ENCODE results near the gene ARHGAP26.

ARHGAP26 gene

GRCh38 chr5:143239882-143240518, 469.8 kb downstream of the ARHGAP26 start:
- no peaks in the 10 kb centered on the region for H3K9me3 ChIP-seq (ENCODE audit: control insufficient read depth, low read length)
- peaks cover 13% of the 10 kb centered on the region for H3K4me1 ChIP-seq (ENCODE audit: control insufficient read depth, insufficient read depth, low read depth, low read length)
- H2AFZ ChIP-seq (ENCODE audit: low read depth, low read length), result no peak overlapping the region
- H3K14ac ChIP-seq (ENCODE audit: low read length in 2 of 2), result peak overlapping the region in 1 of 2 experiments; percentile 75
- no peaks in the 10 kb centered on the region for H3K27me3 ChIP-seq (ENCODE audit: control insufficient read depth in 1 of 2, insufficient read depth in 1 of 2, low read length in 2 of 2)
- 94% methylated on average over 5 of the region's 5 CpGs for WGBS
- peak overlapping the region; percentile 11 for H2AK5ac ChIP-seq (ENCODE audit: low read length, severe bottlenecking)
- H2BK5ac ChIP-seq (ENCODE audit: low read depth, low read length, poor library complexity, severe bottlenecking), result no peak overlapping the region
- no peak overlapping the region for H4K91ac ChIP-seq (ENCODE audit: low read length)
- peak overlapping the region in 1 of 2 experiments; percentile 59 for H2BK12ac ChIP-seq (ENCODE audit: low read length in 2 of 2)
- no peak overlapping the region for H4K8ac ChIP-seq (ENCODE audit: low read length)
- no peak overlapping the region for H2BK15ac ChIP-seq (ENCODE audit: low read depth, poor library complexity, severe bottlenecking)
- H3K27ac ChIP-seq (ENCODE audit: low read length, poor library complexity, severe bottlenecking), result no peak overlapping the region
- no peak overlapping the region for H2BK120ac ChIP-seq (ENCODE audit: low read depth, low read length)
- H3K4me2 ChIP-seq (ENCODE audit: low read length, poor library complexity, severe bottlenecking), result no peak overlapping the region
- peak; percentile 71 for DNase-seq
- peak overlapping the region in 1 of 2 experiments; percentile 73 for H3K4ac ChIP-seq (ENCODE audit: low read depth in 1 of 2, low read length in 2 of 2)
- no peaks in the 10 kb centered on the region for H3K36me3 ChIP-seq (ENCODE audit: control insufficient read depth in 1 of 2, insufficient read depth in 2 of 2, low read depth in 1 of 2, low read length in 2 of 2)
- H3K9ac ChIP-seq (ENCODE audit: low read length), result no peak overlapping the region
- H3K18ac ChIP-seq (ENCODE audit: low read depth in 1 of 2, low read length in 2 of 2), result peak overlapping the region in 1 of 2 experiments; percentile 37
- H3K23ac ChIP-seq (ENCODE audit: low read length in 2 of 2), result peak overlapping the region in 1 of 2 experiments; percentile 40
- H3K79me1 ChIP-seq (replicated peaks; ENCODE audit: low read length, poor library complexity, severe bottlenecking), result peaks cover 2% of the 10 kb centered on the region
- no peak overlapping the region for H3K4me3 ChIP-seq (ENCODE audit: insufficient read depth in 1 of 2, low read depth in 1 of 2, low read length in 2 of 2)

DNA sequence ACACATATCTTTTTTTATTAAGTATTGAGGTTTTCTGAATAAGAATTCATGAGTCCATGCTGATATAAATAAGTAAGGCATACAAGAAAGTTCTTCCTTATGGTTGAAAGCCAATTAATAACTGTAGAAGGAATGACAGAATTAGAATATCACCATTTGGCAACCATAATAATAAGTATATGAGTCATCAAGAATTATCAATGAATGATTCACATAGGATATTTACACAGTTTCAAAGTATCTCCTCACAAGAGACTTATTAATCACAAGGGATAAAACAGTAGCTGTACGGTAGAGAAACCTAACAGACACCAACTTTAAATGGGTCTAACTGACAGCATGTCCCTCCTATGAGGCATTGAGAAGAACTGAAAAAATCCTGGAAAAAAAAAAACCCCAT, 471.7 kb downstream of the ARHGAP26 start:
- H3K4me1 ChIP-seq (ENCODE audit: control insufficient read depth, insufficient read depth, low read depth, low read length), result peaks cover 17% of the 10 kb centered on the region
- H2BK120ac ChIP-seq (ENCODE audit: low read depth, low read length), result no peak overlapping the region
- no peak overlapping the region for H3K23ac ChIP-seq (ENCODE audit: low read length in 2 of 2)
- no peak overlapping the region for H2AFZ ChIP-seq (ENCODE audit: low read depth, low read length)
- no peaks in the 10 kb centered on the region for H3K36me3 ChIP-seq (ENCODE audit: control insufficient read depth in 1 of 2, insufficient read depth in 2 of 2, low read depth in 1 of 2, low read length in 2 of 2)
- H3K9ac ChIP-seq (ENCODE audit: low read length), result peak overlapping the region; percentile 44
- H3K18ac ChIP-seq (ENCODE audit: low read depth in 1 of 2, low read length in 2 of 2), result no peak overlapping the region
- DNase-seq, result peak; percentile 54
- H4K8ac ChIP-seq (ENCODE audit: low read length), result no peak overlapping the region
- no peak overlapping the region for H3K27ac ChIP-seq (ENCODE audit: low read length, poor library complexity, severe bottlenecking)
- peak overlapping the region in 1 of 2 experiments; percentile 39 for H3K4me3 ChIP-seq (ENCODE audit: insufficient read depth in 1 of 2, low read depth in 1 of 2, low read length in 2 of 2)
- no peak overlapping the region for H3K14ac ChIP-seq (ENCODE audit: low read length in 2 of 2)
- no peak overlapping the region for H2AK5ac ChIP-seq (ENCODE audit: low read length, severe bottlenecking)
- no peak overlapping the region for H2BK5ac ChIP-seq (ENCODE audit: low read depth, low read length, poor library complexity, severe bottlenecking)
- WGBS, result 4% methylated on average over 1 of the region's 1 CpG
- H4K91ac ChIP-seq (ENCODE audit: low read length), result no peak overlapping the region
- no peak overlapping the region for H2BK12ac ChIP-seq (ENCODE audit: low read length in 2 of 2)
- H3K27me3 ChIP-seq (ENCODE audit: control insufficient read depth in 1 of 2, insufficient read depth in 1 of 2, low read length in 2 of 2), result no peaks in the 10 kb centered on the region
- H3K79me1 ChIP-seq (replicated peaks; ENCODE audit: low read length, poor library complexity, severe bottlenecking), result peaks cover 2% of the 10 kb centered on the region
- no peak overlapping the region for H2BK15ac ChIP-seq (ENCODE audit: low read depth, poor library complexity, severe bottlenecking)
- H3K4me2 ChIP-seq (ENCODE audit: low read length, poor library complexity, severe bottlenecking), result no peak overlapping the region
- no peaks in the 10 kb centered on the region for H3K9me3 ChIP-seq (ENCODE audit: control insufficient read depth, low read length)
- H3K4ac ChIP-seq (ENCODE audit: low read depth in 1 of 2, low read length in 2 of 2), result no peak overlapping the region

DNA sequence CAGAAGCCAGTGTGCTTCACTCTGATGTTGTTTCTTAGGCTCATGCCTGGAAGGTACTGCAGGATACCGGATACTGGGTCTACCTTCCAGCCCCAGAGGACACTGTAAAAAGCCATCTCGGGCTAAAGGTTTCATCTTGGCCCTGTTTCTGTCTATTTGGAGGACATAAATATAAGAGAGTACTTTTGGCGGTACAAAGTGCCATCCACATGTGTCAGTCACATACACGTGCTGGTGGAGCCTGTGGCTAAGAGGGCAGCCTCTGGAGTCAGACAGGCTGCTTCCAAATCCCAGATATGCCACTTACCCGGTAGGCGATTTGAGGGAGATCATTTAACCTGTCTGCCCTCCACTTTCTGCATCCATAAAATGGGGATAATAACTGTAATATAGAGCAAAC, 472.9 kb downstream of the ARHGAP26 start:
- Histone ChIP-seq H3K4me3 (ENCODE audit: insufficient read depth in 1 of 2, low read depth in 1 of 2, low read length in 2 of 2) (peak overlapping the region in 1 of 2 experiments; percentile 63), H2BK15ac (ENCODE audit: low read depth, poor library complexity, severe bottlenecking) (no peak overlapping the region), H3K36me3 (ENCODE audit: control insufficient read depth in 1 of 2, insufficient read depth in 2 of 2, low read depth in 1 of 2, low read length in 2 of 2) (no peaks in the 10 kb centered on the region), H3K4me2 (ENCODE audit: low read length, poor library complexity, severe bottlenecking) (no peak overlapping the region), H3K14ac (ENCODE audit: low read length in 2 of 2) (no peak overlapping the region), H2AK5ac (ENCODE audit: low read length, severe bottlenecking) (peak overlapping the region; percentile 67), H3K23ac (ENCODE audit: low read length in 2 of 2) (peak overlapping the region in 1 of 2 experiments; percentile 20), H2BK12ac (ENCODE audit: low read length in 2 of 2) (peak overlapping the region; percentile 95 to 99), H3K79me1 (replicated peaks; ENCODE audit: low read length, poor library complexity, severe bottlenecking) (peaks cover 2% of the 10 kb centered on the region), H4K8ac (ENCODE audit: low read length) (peak overlapping the region; percentile 67), H3K27me3 (ENCODE audit: control insufficient read depth in 1 of 2, insufficient read depth in 1 of 2, low read length in 2 of 2) (no peaks in the 10 kb centered on the region), H3K27ac (ENCODE audit: low read length, poor library complexity, severe bottlenecking) (peak overlapping the region; percentile 97), H2BK120ac (ENCODE audit: low read depth, low read length) (peak overlapping the region; percentile 98), H3K9me3 (ENCODE audit: control insufficient read depth, low read length) (no peaks in the 10 kb centered on the region), H3K9ac (ENCODE audit: low read length) (peak overlapping the region; percentile 92), H3K4ac (ENCODE audit: low read depth in 1 of 2, low read length in 2 of 2) (peak overlapping the region; percentile 92 to 99), H2BK5ac (ENCODE audit: low read depth, low read length, poor library complexity, severe bottlenecking) (no peak overlapping the region), H3K4me1 (ENCODE audit: control insufficient read depth, insufficient read depth, low read depth, low read length) (peaks cover 17% of the 10 kb centered on the region), H4K91ac (ENCODE audit: low read length) (peak overlapping the region; percentile 94), H3K18ac (ENCODE audit: low read depth in 1 of 2, low read length in 2 of 2) (peak overlapping the region; percentile 88), H2AFZ (ENCODE audit: low read depth, low read length) (no peak overlapping the region)
- 72% methylated on average over 4 of the region's 6 CpGs for WGBS
- DNase-seq, result no peak

GRCh38 chr5:143244000-143244736, 474.0 kb downstream of the ARHGAP26 start:
- peak overlapping the region; percentile 99 for H3K27ac ChIP-seq (ENCODE audit: low read length, poor library complexity, severe bottlenecking)
- H2AFZ ChIP-seq (ENCODE audit: low read depth, low read length), result peak overlapping the region; percentile 36
- H3K18ac ChIP-seq (ENCODE audit: low read depth in 1 of 2, low read length in 2 of 2), result peak overlapping the region; percentile 90 to 98
- peaks cover 20% of the 10 kb centered on the region for H3K4me1 ChIP-seq (ENCODE audit: control insufficient read depth, insufficient read depth, low read depth, low read length)
- no peaks in the 10 kb centered on the region for H3K27me3 ChIP-seq (ENCODE audit: control insufficient read depth in 1 of 2, insufficient read depth in 1 of 2, low read length in 2 of 2)
- H2BK12ac ChIP-seq (ENCODE audit: low read length in 2 of 2), result peak overlapping the region; percentile 83 to 99
- H3K4me2 ChIP-seq (ENCODE audit: low read length, poor library complexity, severe bottlenecking), result peak overlapping the region; percentile 73
- no peak overlapping the region for H3K14ac ChIP-seq (ENCODE audit: low read length in 2 of 2)
- H4K8ac ChIP-seq (ENCODE audit: low read length), result peak overlapping the region; percentile 85
- H2AK5ac ChIP-seq (ENCODE audit: low read length, severe bottlenecking), result peak overlapping the region; percentile 88
- peak overlapping the region in 1 of 2 experiments; percentile 63 for H3K4me3 ChIP-seq (ENCODE audit: insufficient read depth in 1 of 2, low read depth in 1 of 2, low read length in 2 of 2)
- H2BK15ac ChIP-seq (ENCODE audit: low read depth, poor library complexity, severe bottlenecking), result peak overlapping the region; percentile 88
- H3K23ac ChIP-seq (ENCODE audit: low read length in 2 of 2), result no peak overlapping the region
- WGBS, result 1% methylated on average over 16 of the region's 16 CpGs
- peak overlapping the region; percentile 98 for H2BK120ac ChIP-seq (ENCODE audit: low read depth, low read length)
- H3K79me1 ChIP-seq (replicated peaks; ENCODE audit: low read length, poor library complexity, severe bottlenecking), result peaks cover 2% of the 10 kb centered on the region
- no peaks in the 10 kb centered on the region for H3K36me3 ChIP-seq (ENCODE audit: control insufficient read depth in 1 of 2, insufficient read depth in 2 of 2, low read depth in 1 of 2, low read length in 2 of 2)
- H3K9ac ChIP-seq (ENCODE audit: low read length), result peak overlapping the region; percentile 92
- H2BK5ac ChIP-seq (ENCODE audit: low read depth, low read length, poor library complexity, severe bottlenecking), result peak overlapping the region; percentile 98
- H3K4ac ChIP-seq (ENCODE audit: low read depth in 1 of 2, low read length in 2 of 2), result peak overlapping the region; percentile 86 to 94
- DNase-seq, result peak; percentile 98
- H4K91ac ChIP-seq (ENCODE audit: low read length), result peak overlapping the region; percentile 87
- no peaks in the 10 kb centered on the region for H3K9me3 ChIP-seq (ENCODE audit: control insufficient read depth, low read length)
